MG63 (cell line): ENCODE results near the gene TMEM229B. TPM values are rescaled to one million over a fixed set of nuclear protein-coding genes. Genes with fewer than 3 reads are reported as not detected.
A peak's percentile ranks its signal among the peaks of the same experiment; 100 is the strongest.

Experiments used
- DNase-seq: peaks from one replicate; pipeline ENCODE4 v3.0.0-alpha.2; 2020
- H3K27me3 ChIP-seq: fragments of 250-450 bp; sonication (Bioruptor Pico); 2 replicates; pipeline ENCODE4 v1.5.1; 2020; ENCODE audit warnings: mild to moderate bottlenecking, moderate library complexity
- H3K36me3 ChIP-seq: fragments of 250-450 bp; sonication (Bioruptor Pico); 2 replicates; pipeline ENCODE4 v1.5.1; 2020; ENCODE audit warnings: mild to moderate bottlenecking, moderate library complexity
- H3K4me3 ChIP-seq: fragments of 250-450 bp; sonication (Bioruptor Pico); 2 replicates; pipeline ENCODE4 v1.5.1; 2020; ENCODE audit warnings: mild to moderate bottlenecking, moderate library complexity
- H3K9me3 ChIP-seq: fragments of 250-450 bp; sonication (Bioruptor Pico); 2 replicates; pipeline ENCODE4 v1.5.1; 2020; ENCODE audit warnings: mild to moderate bottlenecking, moderate library complexity
- total RNA-seq: library from RNA; depleted of rRNA; stranded (reverse); fragments of >200 nt; shearing (Covaris generic); gene quantifications from 2 replicates; pipeline ENCODE4 v1.2.3, GENCODE V29; 2014; ENCODE audit warnings: low replicate concordance

TMEM229B gene
- total RNA-seq, 1 experiment from 2014 or later, result 5.9 TPM

GRCh38 chr14:67447033-67447381 lies 41.5 kb downstream of the TMEM229B start:
- H3K36me3 ChIP-seq, result no peaks in the 10 kb centered on the region
- H3K27me3 ChIP-seq, result no peaks in the 10 kb centered on the region
- no peak overlapping the region for H3K4me3 ChIP-seq
- H3K9me3 ChIP-seq, result no peaks in the 10 kb centered on the region
- DNase-seq, result no peak

GRCh38 chr14:67446371-67447032 lies 42.0 kb downstream of the TMEM229B start:
- DNase-seq, result peak; percentile 42
- H3K27me3 ChIP-seq, result no peaks in the 10 kb centered on the region
- no peak overlapping the region for H3K4me3 ChIP-seq
- H3K36me3 ChIP-seq, result no peaks in the 10 kb centered on the region
- H3K9me3 ChIP-seq, result no peaks in the 10 kb centered on the region

- Histone ChIP-seq H3K27me3 (no peaks in the 10 kb centered on the region), H3K9me3 (no peaks in the 10 kb centered on the region), H3K4me3 (no peak overlapping the region), H3K36me3 (no peaks in the 10 kb centered on the region)
- no peak for DNase-seq
Observed at GRCh38 chr14:67444395-67444794, 44.1 kb downstream of the TMEM229B start.

- DNase-seq, result no peak
- Histone ChIP-seq H3K9me3 (no peaks in the 10 kb centered on the region), H3K27me3 (no peaks in the 10 kb centered on the region), H3K36me3 (no peaks in the 10 kb centered on the region), H3K4me3 (no peak overlapping the region)
Observed at GRCh38 chr14:67442139-67442906, 46.2 kb downstream of the TMEM229B start.

GRCh38 chr14:67441672-67442071 lies 46.8 kb downstream of the TMEM229B start:
- Histone ChIP-seq H3K4me3 (no peak overlapping the region), H3K9me3 (no peaks in the 10 kb centered on the region), H3K27me3 (no peaks in the 10 kb centered on the region), H3K36me3 (no peaks in the 10 kb centered on the region)
- no peak for DNase-seq

GRCh38 chr14:67441256-67441655 lies 47.3 kb downstream of the TMEM229B start:
- Histone ChIP-seq H3K9me3 (no peaks in the 10 kb centered on the region), H3K27me3 (no peaks in the 10 kb centered on the region), H3K36me3 (no peaks in the 10 kb centered on the region), H3K4me3 (no peak overlapping the region)
- DNase-seq, result no peak

- DNase-seq, result no peak
- Histone ChIP-seq H3K4me3 (no peak overlapping the region), H3K9me3 (no peaks in the 10 kb centered on the region), H3K27me3 (no peaks in the 10 kb centered on the region), H3K36me3 (no peaks in the 10 kb centered on the region)
Observed at GRCh38 chr14:67440513-67440912, 48.0 kb downstream of the TMEM229B start.

- Histone ChIP-seq H3K36me3 (no peaks in the 10 kb centered on the region), H3K27me3 (no peaks in the 10 kb centered on the region), H3K9me3 (no peaks in the 10 kb centered on the region), H3K4me3 (no peak overlapping the region)
- no peak for DNase-seq
Observed at GRCh38 chr14:67438969-67439368, 49.6 kb downstream of the TMEM229B start.

- DNase-seq, result peak; percentile 60
- Histone ChIP-seq H3K4me3 (no peak overlapping the region), H3K9me3 (no peaks in the 10 kb centered on the region), H3K36me3 (no peaks in the 10 kb centered on the region), H3K27me3 (no peaks in the 10 kb centered on the region)
Observed at GRCh38 chr14:67436006-67436866, 52.3 kb downstream of the TMEM229B start.

- Histone ChIP-seq H3K9me3 (no peaks in the 10 kb centered on the region), H3K4me3 (no peak overlapping the region), H3K27me3 (no peaks in the 10 kb centered on the region), H3K36me3 (no peaks in the 10 kb centered on the region)
- no peak for DNase-seq
Observed at GRCh38 chr14:67435603-67436002, 52.9 kb downstream of the TMEM229B start.

- Histone ChIP-seq H3K4me3 (no peak overlapping the region), H3K9me3 (no peaks in the 10 kb centered on the region), H3K36me3 (no peaks in the 10 kb centered on the region), H3K27me3 (no peaks in the 10 kb centered on the region)
- no peak for DNase-seq
Observed at GRCh38 chr14:67432050-67432564, 56.4 kb downstream of the TMEM229B start.

GRCh38 chr14:67429510-67430205 lies 58.9 kb downstream of the TMEM229B start:
- Histone ChIP-seq H3K9me3 (no peaks in the 10 kb centered on the region), H3K4me3 (no peak overlapping the region), H3K36me3 (no peaks in the 10 kb centered on the region), H3K27me3 (no peaks in the 10 kb centered on the region)
- DNase-seq, result no peak

- H3K4me3 ChIP-seq, result no peak overlapping the region
- no peaks in the 10 kb centered on the region for H3K36me3 ChIP-seq
- H3K9me3 ChIP-seq, result no peaks in the 10 kb centered on the region
- no peaks in the 10 kb centered on the region for H3K27me3 ChIP-seq
- peak; percentile 72 for DNase-seq
Observed at GRCh38 chr14:67428501-67429031, 60.0 kb downstream of the TMEM229B start.

GRCh38 chr14:67426983-67427606 lies 61.4 kb downstream of the TMEM229B start:
- DNase-seq, result peak; percentile 65

GRCh38 chr14:67426161-67426560 lies 62.4 kb downstream of the TMEM229B start:
- H3K9me3 ChIP-seq, result no peaks in the 10 kb centered on the region
- no peaks in the 10 kb centered on the region for H3K36me3 ChIP-seq
- DNase-seq, result no peak
- H3K4me3 ChIP-seq, result no peak overlapping the region
- no peaks in the 10 kb centered on the region for H3K27me3 ChIP-seq

More at GRCh38 chr14:67426983-67427606, 61.4 kb downstream of the TMEM229B start:
- no peaks in the 10 kb centered on the region for H3K27me3 ChIP-seq
- H3K9me3 ChIP-seq, result no peaks in the 10 kb centered on the region
- H3K4me3 ChIP-seq, result no peak overlapping the region
- H3K36me3 ChIP-seq, result no peaks in the 10 kb centered on the region

- H3K36me3 ChIP-seq, result no peaks in the 10 kb centered on the region
- H3K9me3 ChIP-seq, result no peaks in the 10 kb centered on the region
- no peak overlapping the region for H3K4me3 ChIP-seq
- DNase-seq, result no peak
- H3K27me3 ChIP-seq, result no peaks in the 10 kb centered on the region
Observed at GRCh38 chr14:67425608-67426007, 62.9 kb downstream of the TMEM229B start.
